ENCODE measurements around the gene EEFSEC. TPM values are rescaled to one million over a fixed set of nuclear protein-coding genes. Genes with fewer than 3 reads are reported as not detected.

Gene EEFSEC
- polyA plus RNA-seq, 1 donor from 2014 or later: 4.6 TPM

- Histone ChIP-seq H3K27ac (ENCODE audit: low read length) (no peak overlapping the region), H3K9me2 (ENCODE audit: insufficient read depth, low read length) (no peaks in the 10 kb centered on the region), H3F3A (ENCODE audit: insufficient read depth, low read length, poor library complexity, severe bottlenecking) (no peaks in the 10 kb centered on the region), H3K4me3 (ENCODE audit: low read length) (no peak overlapping the region), H3K79me2 (replicated peaks; ENCODE audit: insufficient read depth, low read length) (no peaks in the 10 kb centered on the region), H4K20me1 (ENCODE audit: insufficient read depth) (no peaks in the 10 kb centered on the region), H3K4me2 (ENCODE audit: low read length) (no peak overlapping the region), H3K9me3 (ENCODE audit: low read length) (no peaks in the 10 kb centered on the region), H2AFZ (ENCODE audit: low read depth, low read length) (no peak overlapping the region), H3K9ac (ENCODE audit: low read length) (no peak overlapping the region), H3K27me3 (ENCODE audit: insufficient read depth, low read depth, low read length) (no peaks in the 10 kb centered on the region), H3K36me3 (ENCODE audit: insufficient read depth, low read length) (no peaks in the 10 kb centered on the region)
- TF ChIP-seq MXI1 (conservative IDR thresholded peaks at IDR 0.05; ENCODE audit: poor library complexity, severe bottlenecking): no peak
- no peak for TF ChIP-seq EZH2 (IDR thresholded peaks at IDR 0.05; ENCODE audit: borderline replicate concordance, insufficient read depth, low read length, poor library complexity, severe bottlenecking)
- TF ChIP-seq, protein P1, sequence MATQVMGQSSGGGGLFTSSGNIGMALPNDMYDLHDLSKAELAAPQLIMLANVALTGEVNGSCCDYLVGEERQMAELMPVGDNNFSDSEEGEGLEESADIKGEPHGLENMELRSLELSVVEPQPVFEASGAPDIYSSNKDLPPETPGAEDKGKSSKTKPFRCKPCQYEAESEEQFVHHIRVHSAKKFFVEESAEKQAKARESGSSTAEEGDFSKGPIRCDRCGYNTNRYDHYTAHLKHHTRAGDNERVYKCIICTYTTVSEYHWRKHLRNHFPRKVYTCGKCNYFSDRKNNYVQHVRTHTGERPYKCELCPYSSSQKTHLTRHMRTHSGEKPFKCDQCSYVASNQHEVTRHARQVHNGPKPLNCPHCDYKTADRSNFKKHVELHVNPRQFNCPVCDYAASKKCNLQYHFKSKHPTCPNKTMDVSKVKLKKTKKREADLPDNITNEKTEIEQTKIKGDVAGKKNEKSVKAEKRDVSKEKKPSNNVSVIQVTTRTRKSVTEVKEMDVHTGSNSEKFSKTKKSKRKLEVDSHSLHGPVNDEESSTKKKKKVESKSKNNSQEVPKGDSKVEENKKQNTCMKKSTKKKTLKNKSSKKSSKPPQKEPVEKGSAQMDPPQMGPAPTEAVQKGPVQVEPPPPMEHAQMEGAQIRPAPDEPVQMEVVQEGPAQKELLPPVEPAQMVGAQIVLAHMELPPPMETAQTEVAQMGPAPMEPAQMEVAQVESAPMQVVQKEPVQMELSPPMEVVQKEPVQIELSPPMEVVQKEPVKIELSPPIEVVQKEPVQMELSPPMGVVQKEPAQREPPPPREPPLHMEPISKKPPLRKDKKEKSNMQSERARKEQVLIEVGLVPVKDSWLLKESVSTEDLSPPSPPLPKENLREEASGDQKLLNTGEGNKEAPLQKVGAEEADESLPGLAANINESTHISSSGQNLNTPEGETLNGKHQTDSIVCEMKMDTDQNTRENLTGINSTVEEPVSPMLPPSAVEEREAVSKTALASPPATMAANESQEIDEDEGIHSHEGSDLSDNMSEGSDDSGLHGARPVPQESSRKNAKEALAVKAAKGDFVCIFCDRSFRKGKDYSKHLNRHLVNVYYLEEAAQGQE (IDR thresholded peaks at IDR 0.05; ENCODE audit: borderline replicate concordance): no peak
- no peak for TF ChIP-seq TAF1 (IDR thresholded peaks at IDR 0.05; ENCODE audit: low read depth)
- TF ChIP-seq EP300 (conservative IDR thresholded peaks at IDR 0.05; ENCODE audit: poor library complexity, severe bottlenecking): no peak
- no peak for TF ChIP-seq POLR2AphosphoS5 (IDR thresholded peaks at IDR 0.05)
- no peak for TF ChIP-seq CTCF (IDR thresholded peaks at IDR 0.05; ENCODE audit: poor library complexity, severe bottlenecking)
- no peak for TF ChIP-seq SMC3 (conservative IDR thresholded peaks at IDR 0.05; ENCODE audit: poor library complexity)
- TF ChIP-seq RAD21 (conservative IDR thresholded peaks at IDR 0.05): no peak
These were observed 294.3 kb downstream of the EEFSEC start for GRCh38 chr3:128447561-128448013.

DNA sequence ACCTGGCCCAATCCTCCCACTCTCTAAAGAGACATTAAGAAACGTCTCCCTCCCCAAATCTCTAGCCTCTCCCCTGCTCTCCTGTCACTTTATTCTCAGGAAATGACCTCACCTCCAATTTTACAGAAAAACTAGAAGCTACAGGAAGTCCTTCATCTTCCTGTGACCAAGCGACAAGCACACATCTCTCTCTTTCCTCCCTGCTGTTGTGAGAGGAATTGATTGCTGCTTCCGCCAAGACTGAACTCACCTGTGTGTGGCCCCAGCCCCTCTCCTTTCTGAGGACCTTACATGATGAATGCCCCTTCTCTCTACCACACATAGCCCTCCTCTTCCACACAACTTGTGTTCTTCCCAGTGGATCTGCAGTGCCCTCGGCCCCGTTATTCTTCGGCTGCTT is 295.2 kb downstream of the EEFSEC start:
- Histone ChIP-seq H4K20me1 (ENCODE audit: insufficient read depth) (no peaks in the 10 kb centered on the region), H3K4me2 (ENCODE audit: low read length) (no peak overlapping the region), H3K36me3 (ENCODE audit: insufficient read depth, low read length) (no peaks in the 10 kb centered on the region), H3K79me2 (replicated peaks; ENCODE audit: insufficient read depth, low read length) (no peaks in the 10 kb centered on the region), H3K9me3 (ENCODE audit: low read length) (no peaks in the 10 kb centered on the region), H3K4me3 (ENCODE audit: low read length) (no peak overlapping the region), H3K9me2 (ENCODE audit: insufficient read depth, low read length) (no peaks in the 10 kb centered on the region), H2AFZ (ENCODE audit: low read depth, low read length) (no peak overlapping the region), H3K9ac (ENCODE audit: low read length) (no peak overlapping the region), H3F3A (ENCODE audit: insufficient read depth, low read length, poor library complexity, severe bottlenecking) (no peaks in the 10 kb centered on the region), H3K27me3 (ENCODE audit: insufficient read depth, low read depth, low read length) (no peaks in the 10 kb centered on the region), H3K27ac (ENCODE audit: low read length) (no peak overlapping the region)
- TF ChIP-seq EP300 (conservative IDR thresholded peaks at IDR 0.05; ENCODE audit: poor library complexity, severe bottlenecking) (no peak), EZH2 (IDR thresholded peaks at IDR 0.05; ENCODE audit: borderline replicate concordance, insufficient read depth, low read length, poor library complexity, severe bottlenecking) (no peak), POLR2AphosphoS5 (IDR thresholded peaks at IDR 0.05) (no peak)

Measured in neural cell (in vitro differentiated cells).